ENCODE measurements around the gene RPH3AL. TPM values are rescaled to one million over a fixed set of nuclear protein-coding genes. Genes with fewer than 3 reads are reported as not detected.

The RPH3AL gene
- polyA plus RNA-seq, 4 donors: 10.5 to 18.8 (median 12.0) TPM

- no peak for FAIRE-seq
- H3K9me3 ChIP-seq (ENCODE audit: control insufficient read depth in 2 of 2, insufficient read depth in 1 of 2, low read depth in 1 of 2, low read length in 1 of 2): no peaks in the 10 kb centered on the region
- H3K4me1 ChIP-seq (ENCODE audit: control insufficient read depth in 3 of 3, insufficient read depth in 2 of 3, low read depth in 1 of 3, low read length in 2 of 3): no peaks in the 10 kb centered on the region
- no peak overlapping the region for H3K27ac ChIP-seq (ENCODE audit: low read depth in 1 of 3, low read length in 2 of 3)
- H3K36me3 ChIP-seq (ENCODE audit: control insufficient read depth in 3 of 3, insufficient read depth in 2 of 3, low read depth in 1 of 3, low read length in 3 of 3): peaks cover 0 to 36% (median 0%) of the 10 kb centered on the region in 3 donors
- no peak overlapping the region for H3K4me3 ChIP-seq (ENCODE audit: low read depth in 1 of 3, low read length in 3 of 3)
- WGBS, 3 donors: 89 to 94% (median 89%) methylated on average over 13 of the region's 13 CpGs
- H3K27me3 ChIP-seq (ENCODE audit: control insufficient read depth in 3 of 3, insufficient read depth in 3 of 3, low read length in 3 of 3): no peaks in the 10 kb centered on the region
- DNase-seq: no peak
Observed at GRCh38 chr17:325270-326009, 27.2 kb downstream of the RPH3AL start.

DNA sequence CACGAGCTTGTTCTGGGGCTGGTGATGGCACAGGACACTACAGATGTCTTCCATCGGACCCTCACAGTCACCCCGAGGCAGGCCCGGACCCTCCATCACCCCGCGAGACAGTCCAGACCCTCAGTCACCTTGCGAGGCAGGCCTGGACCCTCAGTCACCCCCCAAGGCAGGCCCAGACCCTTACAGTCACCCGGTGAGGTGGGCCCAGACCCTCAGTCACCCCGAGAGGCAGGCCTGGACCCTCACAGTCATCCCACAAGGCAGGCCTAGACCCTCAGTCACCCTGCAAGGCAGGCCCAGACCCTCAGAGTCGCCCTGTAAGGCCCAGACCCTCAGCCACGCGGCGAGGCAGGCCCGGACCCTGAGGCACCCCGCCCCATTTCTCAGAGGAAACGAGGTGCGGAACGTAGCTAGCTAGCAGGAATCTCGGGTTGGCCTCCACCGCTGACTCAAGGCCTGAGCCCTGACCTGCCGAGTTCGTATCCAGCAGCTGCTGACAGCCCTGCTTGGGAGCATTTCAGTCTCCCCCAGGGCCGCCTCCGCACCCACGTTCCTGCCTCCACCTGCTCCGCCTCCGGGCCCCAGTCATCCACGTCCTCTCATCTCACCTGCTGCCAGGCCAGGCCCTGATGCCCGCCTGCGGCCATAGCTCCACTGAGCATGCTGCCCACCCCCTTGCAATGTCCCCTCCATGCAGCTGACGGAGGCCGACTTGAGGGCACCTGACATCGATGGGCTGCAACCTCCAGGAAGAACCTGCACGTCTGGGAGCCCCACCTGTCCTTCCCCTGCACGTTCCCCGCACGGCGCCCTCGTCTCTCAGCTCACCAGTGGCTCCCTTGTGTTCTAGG is 28.7 kb downstream of the RPH3AL start:
- Histone ChIP-seq H3K9me3 (ENCODE audit: control insufficient read depth in 2 of 2, insufficient read depth in 1 of 2, low read depth in 1 of 2, low read length in 1 of 2) (no peaks in the 10 kb centered on the region), H3K27me3 (ENCODE audit: control insufficient read depth in 3 of 3, insufficient read depth in 3 of 3, low read length in 3 of 3) (no peaks in the 10 kb centered on the region), H3K4me3 (ENCODE audit: low read depth in 1 of 3, low read length in 3 of 3) (no peak overlapping the region), H3K27ac (ENCODE audit: low read depth in 1 of 3, low read length in 2 of 3) (no peak overlapping the region), H3K4me1 (ENCODE audit: control insufficient read depth in 3 of 3, insufficient read depth in 2 of 3, low read depth in 1 of 3, low read length in 2 of 3) (no peaks in the 10 kb centered on the region), H3K36me3 (ENCODE audit: control insufficient read depth in 3 of 3, insufficient read depth in 2 of 3, low read depth in 1 of 3, low read length in 3 of 3) (peaks cover 0 to 42% (median 0%) of the 10 kb centered on the region in 3 donors)
- no peak for FAIRE-seq
- DNase-seq: no peak
- WGBS, 3 donors: 88 to 93% (median 92%) methylated on average over 34 to 39 of the region's 39 CpGs

GRCh38 chr17:323181-323580 is 29.4 kb downstream of the RPH3AL start:
- no peaks in the 10 kb centered on the region for H3K9me3 ChIP-seq (ENCODE audit: control insufficient read depth in 2 of 2, insufficient read depth in 1 of 2, low read depth in 1 of 2, low read length in 1 of 2)
- DNase-seq (no peak), FAIRE-seq (no peak)
- no peak overlapping the region for H3K27ac ChIP-seq (ENCODE audit: low read depth in 1 of 3, low read length in 2 of 3)
- H3K36me3 ChIP-seq (ENCODE audit: control insufficient read depth in 3 of 3, insufficient read depth in 2 of 3, low read depth in 1 of 3, low read length in 3 of 3): peaks cover 0 to 43% (median 0%) of the 10 kb centered on the region in 3 donors
- 63 to 90% (median 77%) methylated on average over 8 of the region's 8 CpGs for WGBS, 3 donors
- H3K27me3 ChIP-seq (ENCODE audit: control insufficient read depth in 3 of 3, insufficient read depth in 3 of 3, low read length in 3 of 3): no peaks in the 10 kb centered on the region
- no peaks in the 10 kb centered on the region for H3K4me1 ChIP-seq (ENCODE audit: control insufficient read depth in 3 of 3, insufficient read depth in 2 of 3, low read depth in 1 of 3, low read length in 2 of 3)
- H3K4me3 ChIP-seq (ENCODE audit: low read depth in 1 of 3, low read length in 3 of 3): no peak overlapping the region

DNA sequence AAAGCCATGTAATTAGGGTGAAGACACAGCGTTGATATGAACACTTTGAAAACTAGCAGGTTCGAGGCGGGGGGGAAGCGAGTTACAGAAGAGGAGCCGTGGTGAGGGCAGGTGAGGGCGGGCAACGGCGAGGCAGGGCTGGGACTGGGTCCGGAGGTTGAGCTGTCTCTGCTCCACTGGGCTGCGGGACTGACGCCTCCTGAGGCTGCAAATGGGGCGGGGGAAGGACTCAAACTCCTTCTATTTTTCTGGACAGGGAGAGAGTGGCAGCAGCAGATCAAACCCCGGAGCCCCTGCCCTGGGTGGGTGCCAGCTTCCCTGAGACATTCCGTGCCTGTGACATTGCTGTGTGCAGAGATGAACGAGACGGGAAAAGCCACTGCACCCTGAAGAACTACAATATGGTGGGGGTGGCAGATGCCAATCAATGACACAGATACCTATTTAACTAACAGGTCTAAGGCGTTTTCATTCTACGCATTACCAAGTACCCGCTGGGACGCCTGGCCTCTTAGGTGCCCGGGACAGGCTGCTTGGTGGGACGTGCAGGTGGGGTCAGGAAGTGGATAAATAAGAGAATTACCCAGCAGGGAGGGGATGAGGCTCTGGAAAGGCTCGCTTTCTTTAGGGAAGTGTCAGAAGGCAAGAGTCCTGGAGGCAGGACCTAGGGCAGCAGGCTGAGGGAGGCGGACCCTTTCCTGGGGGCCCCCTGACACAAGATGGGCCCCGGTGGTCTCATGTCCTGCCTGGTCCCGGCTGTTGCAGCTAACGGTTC is 30.4 kb downstream of the RPH3AL start:
- peaks cover 0 to 33% (median 0%) of the 10 kb centered on the region in 3 donors for H3K36me3 ChIP-seq (ENCODE audit: control insufficient read depth in 3 of 3, insufficient read depth in 2 of 3, low read depth in 1 of 3, low read length in 3 of 3)
- 80 to 89% (median 86%) methylated on average over 27 of the region's 27 CpGs for WGBS, 3 donors
- no peak for DNase-seq

DNA sequence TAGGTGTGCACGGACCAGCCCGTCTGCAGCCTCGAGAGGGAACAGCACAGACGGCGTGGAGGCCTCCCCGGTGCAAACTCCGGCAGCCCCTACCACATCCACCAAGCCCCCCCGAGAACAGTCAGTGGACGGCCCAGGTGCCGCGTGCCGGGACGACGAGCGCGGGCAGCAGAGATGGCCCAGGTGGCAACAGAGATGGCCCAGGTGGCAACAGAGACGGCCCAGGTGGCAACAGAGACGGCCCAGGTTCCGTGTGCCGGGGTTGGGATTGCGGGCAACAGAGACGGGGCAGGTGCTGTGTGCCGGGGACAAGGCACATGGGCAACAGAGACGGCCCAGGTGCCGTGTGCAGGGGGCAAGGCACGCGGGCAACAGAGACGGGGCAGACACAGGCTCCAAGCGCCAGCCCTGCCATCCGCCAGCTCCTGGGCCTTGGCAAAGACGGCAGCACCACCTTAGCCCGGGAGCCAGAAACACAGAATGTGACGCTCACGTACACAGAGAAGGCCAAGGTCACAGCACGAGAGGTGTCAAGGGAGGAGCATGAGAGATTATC is 31.1 kb downstream of the RPH3AL start:
- Histone ChIP-seq H3K27me3 (ENCODE audit: control insufficient read depth in 3 of 3, insufficient read depth in 3 of 3, low read length in 3 of 3) (no peaks in the 10 kb centered on the region), H3K9me3 (ENCODE audit: control insufficient read depth in 2 of 2, insufficient read depth in 1 of 2, low read depth in 1 of 2, low read length in 1 of 2) (no peaks in the 10 kb centered on the region), H3K36me3 (ENCODE audit: control insufficient read depth in 3 of 3, insufficient read depth in 2 of 3, low read depth in 1 of 3, low read length in 3 of 3) (peaks cover 0 to 26% (median 0%) of the 10 kb centered on the region in 3 donors), H3K4me1 (ENCODE audit: control insufficient read depth in 3 of 3, insufficient read depth in 2 of 3, low read depth in 1 of 3, low read length in 2 of 3) (no peaks in the 10 kb centered on the region), H3K27ac (ENCODE audit: low read depth in 1 of 3, low read length in 2 of 3) (no peak overlapping the region), H3K4me3 (ENCODE audit: low read depth in 1 of 3, low read length in 3 of 3) (no peak overlapping the region)
- FAIRE-seq (no peak), DNase-seq (no peak)
- 81 to 93% (median 91%) methylated on average over 35 of the region's 35 CpGs for WGBS, 3 donors

More for the DNA sequence above, 30.4 kb downstream of the RPH3AL start:
- H3K27me3 ChIP-seq (ENCODE audit: control insufficient read depth in 3 of 3, insufficient read depth in 3 of 3, low read length in 3 of 3): no peaks in the 10 kb centered on the region
- no peak overlapping the region for H3K27ac ChIP-seq (ENCODE audit: low read depth in 1 of 3, low read length in 2 of 3)
- no peak overlapping the region for H3K4me3 ChIP-seq (ENCODE audit: low read depth in 1 of 3, low read length in 3 of 3)
- no peaks in the 10 kb centered on the region for H3K9me3 ChIP-seq (ENCODE audit: control insufficient read depth in 2 of 2, insufficient read depth in 1 of 2, low read depth in 1 of 2, low read length in 1 of 2)
- H3K4me1 ChIP-seq (ENCODE audit: control insufficient read depth in 3 of 3, insufficient read depth in 2 of 3, low read depth in 1 of 3, low read length in 2 of 3): no peaks in the 10 kb centered on the region
- FAIRE-seq: no peak

- H3K27ac ChIP-seq (ENCODE audit: low read depth in 1 of 3, low read length in 2 of 3): no peak overlapping the region
- FAIRE-seq (no peak), DNase-seq (no peak)
- no peak overlapping the region for H3K4me3 ChIP-seq (ENCODE audit: low read depth in 1 of 3, low read length in 3 of 3)
- H3K27me3 ChIP-seq (ENCODE audit: control insufficient read depth in 3 of 3, insufficient read depth in 3 of 3, low read length in 3 of 3): no peaks in the 10 kb centered on the region
- peaks cover 0 to under 1% of the 10 kb centered on the region in 2 donors for H3K9me3 ChIP-seq (ENCODE audit: control insufficient read depth in 2 of 2, insufficient read depth in 1 of 2, low read depth in 1 of 2, low read length in 1 of 2)
- H3K4me1 ChIP-seq (ENCODE audit: control insufficient read depth in 3 of 3, insufficient read depth in 2 of 3, low read depth in 1 of 3, low read length in 2 of 3): no peaks in the 10 kb centered on the region
- H3K36me3 ChIP-seq (ENCODE audit: control insufficient read depth in 3 of 3, insufficient read depth in 2 of 3, low read depth in 1 of 3, low read length in 3 of 3): peaks cover 0 to 24% (median 0%) of the 10 kb centered on the region in 3 donors
- 69 to 87% (median 84%) methylated on average over 18 to 25 of the region's 25 CpGs for WGBS, 3 donors
Observed at GRCh38 chr17:320809-321385, 31.7 kb downstream of the RPH3AL start.

DNA sequence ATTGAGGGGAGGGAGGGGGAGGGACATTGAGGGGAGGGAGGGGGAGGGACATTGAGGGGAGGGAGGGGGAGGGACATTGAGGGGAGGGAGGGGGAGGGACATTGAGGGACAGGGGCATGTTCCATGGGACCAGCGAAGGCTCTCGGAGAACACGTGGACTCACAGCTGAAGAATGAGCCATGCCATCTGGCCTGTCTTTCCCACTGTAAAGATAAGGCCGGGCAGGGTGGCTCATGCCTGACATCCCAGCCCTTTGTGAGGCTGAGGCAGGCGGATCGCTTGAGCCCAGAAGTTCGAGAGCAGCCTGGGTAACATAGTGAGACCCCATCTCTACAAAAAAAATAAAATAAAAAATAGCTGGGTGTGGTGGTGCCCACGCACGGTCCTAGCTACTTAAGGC is 32.5 kb downstream of the RPH3AL start:
- Histone ChIP-seq H3K27me3 (ENCODE audit: control insufficient read depth in 3 of 3, insufficient read depth in 3 of 3, low read length in 3 of 3) (no peaks in the 10 kb centered on the region), H3K4me3 (ENCODE audit: low read depth in 1 of 3, low read length in 3 of 3) (no peak overlapping the region), H3K9me3 (ENCODE audit: control insufficient read depth in 2 of 2, insufficient read depth in 1 of 2, low read depth in 1 of 2, low read length in 1 of 2) (peaks cover 0 to 7% of the 10 kb centered on the region in 2 donors), H3K4me1 (ENCODE audit: control insufficient read depth in 3 of 3, insufficient read depth in 2 of 3, low read depth in 1 of 3, low read length in 2 of 3) (no peaks in the 10 kb centered on the region), H3K27ac (ENCODE audit: low read depth in 1 of 3, low read length in 2 of 3) (no peak overlapping the region), H3K36me3 (ENCODE audit: control insufficient read depth in 3 of 3, insufficient read depth in 2 of 3, low read depth in 1 of 3, low read length in 3 of 3) (peaks cover 0 to 17% (median 0%) of the 10 kb centered on the region in 3 donors)
- 76 to 89% (median 88%) methylated on average over 8 to 9 of the region's 9 CpGs for WGBS, 3 donors
- DNase-seq: no peak
- no peak for FAIRE-seq
